ENCODE results near the gene NPB. TPM values are rescaled to one million over a fixed set of nuclear protein-coding genes. Genes with fewer than 3 reads are reported as not detected.

Gene NPB
- total RNA-seq, 3 donors from 2014 or later (not counting 1 experiment from before 2014, with no cell fraction given) = 0.18 to 0.31 TPM; not detected in 1

- peak within 1 kb of the TSS; percentile 47 for H3K4me3 ChIP-seq (ENCODE audit: low read length)
- no peaks in the 10 kb centered on the region for H3K9me3 ChIP-seq (ENCODE audit: control insufficient read depth, insufficient read depth, low read length)
- H3K4me1 ChIP-seq (ENCODE audit: control insufficient read depth, insufficient read depth, low read length) = peaks cover 44% of the 10 kb centered on the region
- H3K27me3 Mint-ChIP-seq (ENCODE audit: low read depth in 2 of 2) = peaks cover 0 to 20% of the 10 kb centered on the region in 2 donors
- H3K36me3 Mint-ChIP-seq = no peaks in the 10 kb centered on the region
- peak; percentile 71 to 82 (median 81) for ATAC-seq
- no peaks in the 10 kb centered on the region for H3K9me3 Mint-ChIP-seq
- TF ChIP-seq CTCF (IDR thresholded peaks at IDR 0.05) = peak; percentile 45
- peak; percentile 92 to 96 for DNase-seq
- peak within 1 kb of the TSS; percentile 79 for H3K4me3 Mint-ChIP-seq
- peak within 1 kb of the TSS; percentile 57 for H3K27ac ChIP-seq (ENCODE audit: low read length)
- intact Hi-C loops (cut with micrococcal nuclease) = no loop called here
- H3K27me3 ChIP-seq (ENCODE audit: control insufficient read depth, insufficient read depth, low read length) = peaks cover 13% of the 10 kb centered on the region
- peak within 1 kb of the TSS; percentile 69 to 79 for H3K27ac Mint-ChIP-seq
- peaks cover 5 to 21% of the 10 kb centered on the region in 2 donors for H3K4me1 Mint-ChIP-seq
- no peaks in the 10 kb centered on the region for H3K36me3 ChIP-seq (ENCODE audit: control insufficient read depth, insufficient read depth, low read length)
- WGBS (ENCODE audit: insufficient coverage) = under 1% methylated on average over 95 of the region's 98 CpGs
Measured at GRCh38 chr17:81927653-81928543, 25.9 kb downstream of the NPB start, which contains the start of gene MAFG. Gene MAFG, minus strand, starts transcription at chr17:81927735. Its CDS starts 4,550 bp downstream, at chr17:81923185.

- TF ChIP-seq CTCF (IDR thresholded peaks at IDR 0.05) = no peak
- H3K4me3 ChIP-seq (ENCODE audit: low read length) = peak overlapping the region; percentile 20
- peaks cover 39% of the 10 kb centered on the region for H3K4me1 ChIP-seq (ENCODE audit: control insufficient read depth, insufficient read depth, low read length)
- H3K27ac Mint-ChIP-seq = peak overlapping the region; percentile 69 to 70
- no peaks in the 10 kb centered on the region for H3K36me3 Mint-ChIP-seq
- peak overlapping the region; percentile 40 for H3K4me3 Mint-ChIP-seq
- H3K27me3 Mint-ChIP-seq (ENCODE audit: low read depth in 2 of 2) = peaks cover 0 to 17% of the 10 kb centered on the region in 2 donors
- no peak for ATAC-seq
- H3K27ac ChIP-seq (ENCODE audit: low read length) = no peak overlapping the region
- intact Hi-C loops (cut with micrococcal nuclease) = no loop called here
- no peaks in the 10 kb centered on the region for H3K9me3 Mint-ChIP-seq
- peak in 1 of 2 donors; percentile 37 for DNase-seq
- H3K9me3 ChIP-seq (ENCODE audit: control insufficient read depth, insufficient read depth, low read length) = no peaks in the 10 kb centered on the region
- no peaks in the 10 kb centered on the region for H3K36me3 ChIP-seq (ENCODE audit: control insufficient read depth, insufficient read depth, low read length)
- peaks cover 5 to 15% of the 10 kb centered on the region in 2 donors for H3K4me1 Mint-ChIP-seq
- 24% methylated on average over 44 of the region's 44 CpGs for WGBS (ENCODE audit: insufficient coverage)
- peaks cover 13% of the 10 kb centered on the region for H3K27me3 ChIP-seq (ENCODE audit: control insufficient read depth, insufficient read depth, low read length)
Measured at GRCh38 chr17:81928544-81929252, 26.7 kb downstream of the NPB start.

- Mint-ChIP-seq H3K36me3 (no peaks in the 10 kb centered on the region), H3K4me1 (peaks cover 5 to 10% of the 10 kb centered on the region in 2 donors), H3K9me3 (no peaks in the 10 kb centered on the region), H3K4me3 (peak overlapping the region; percentile 28), H3K27me3 (ENCODE audit: low read depth in 2 of 2) (peaks cover 0 to 17% of the 10 kb centered on the region in 2 donors), H3K27ac (peak overlapping the region in 1 of 2 donors; percentile 70)
- 94% methylated on average over 31 of the region's 31 CpGs for WGBS (ENCODE audit: insufficient coverage)
- peaks cover 13% of the 10 kb centered on the region for H3K27me3 ChIP-seq (ENCODE audit: control insufficient read depth, insufficient read depth, low read length)
- H3K36me3 ChIP-seq (ENCODE audit: control insufficient read depth, insufficient read depth, low read length) = no peaks in the 10 kb centered on the region
- DNase-seq (no peak), ATAC-seq (no peak)
- no peak for TF ChIP-seq CTCF (IDR thresholded peaks at IDR 0.05)
- peaks cover 31% of the 10 kb centered on the region for H3K4me1 ChIP-seq (ENCODE audit: control insufficient read depth, insufficient read depth, low read length)
- intact Hi-C loops (cut with micrococcal nuclease) = no loop called here
- H3K27ac ChIP-seq (ENCODE audit: low read length) = no peak overlapping the region
- H3K4me3 ChIP-seq (ENCODE audit: low read length) = no peak overlapping the region
- H3K9me3 ChIP-seq (ENCODE audit: control insufficient read depth, insufficient read depth, low read length) = no peaks in the 10 kb centered on the region
Measured at GRCh38 chr17:81929253-81930141, 27.5 kb downstream of the NPB start.
